Right lobe of liver (tissue), 6 donors: ENCODE data around the gene ST8SIA2. TPM values are rescaled to one million over a fixed set of nuclear protein-coding genes. Genes with fewer than 3 reads are reported as not detected.

Source experiments
- ATAC-seq, 4 donors: fragments of 200-7000 bp; cut with Tn5 transposase; one replicate each; pipeline ENCODE4 v1.9.1; 2020; ENCODE audit warnings: mild to moderate bottlenecking in 4 of 4, moderate library complexity in 4 of 4
- DNase-seq, 3 donors: peaks; one replicate each; pipeline ENCODE4 v3.0.0-alpha.2; 2020
- H3K27ac ChIP-seq, 3 donors: fragments of 200-600 bp; one replicate each; pipeline ENCODE4 v1.8.0; 2022
- H3K27me3 ChIP-seq, 2 donors: fragments of 200-600 bp; one replicate each; pipeline ENCODE4 v1.8.0; 2022
- H3K36me3 ChIP-seq, 4 donors: fragments of 200-600 bp; sonication (generic) in 1 of 4; one replicate each; pipeline versions ENCODE4 v1.5.1 to v1.8.0; 2017 to 2022; ENCODE audit warnings: control low read depth in 1 of 4
- H3K4me1 ChIP-seq, 4 donors: fragments of 200-600 bp; sonication (generic) in 1 of 4; one replicate each; pipeline versions ENCODE4 v1.5.1 to v1.8.0; 2017 to 2022; ENCODE audit warnings: control low read depth in 1 of 4
- H3K4me3 ChIP-seq, 3 donors: fragments of 200-600 bp; one replicate each; pipeline ENCODE4 v1.8.0; 2022
- H3K9me3 ChIP-seq, 4 donors: fragments of 200-600 bp; sonication (generic) in 1 of 4; one replicate each; pipeline versions ENCODE4 v1.5.1 to v1.8.0; 2017 to 2022; ENCODE audit warnings: control low read depth in 1 of 4
- POLR2A ChIP-seq: fragments of 450-650 bp; IDR thresholded peaks from one replicate; pipeline ENCODE4 v1.6.1; 2017; ENCODE audit warnings: antibody characterized with exemption, mild to moderate bottlenecking
- WGBS: methylation state at CpG from one replicate; pipeline ENCODE4 v1.1.6; 2018; ENCODE audit warnings: low coverage, low lambda C conversion rate; ENCODE audit not compliant: insufficient coverage; ENCODE audit errors: missing lambda C conversion rate; 5-methylcytosine and 5-hydroxymethylcytosine counted together
- intact Hi-C, 2 donors: fragments of 100-400 bp; cut with DNase I; formaldehyde crosslinking; loops; one replicate each; pipeline versions ENCODE4 v1.11.2 to v1.14.1; 2022
- small RNA-seq, 2 experiments: library from RNA; depleted of rRNA; stranded (forward); fragments of <200 nt; gene quantifications; one replicate each; pipeline ENCODE3, GENCODE V24; 2016
- total RNA-seq, 6 experiments: library from RNA; depleted of rRNA in 2 of 6; stranded (reverse); fragments of >200 nt in 2 of 6; fragmentation: NEBNext Ultra II Directional in 3 of 6; extraction: Animal tissue kit (Norgen Biotek cat#: 25700) in 3 of 6; gene quantifications; one replicate each; pipeline versions ENCODE4 v1.1.0 to v1.2.4, GENCODE V29; 2016 to 2023
- TF ChIP-seq, protein P1 (sequence below), 4 donors: fragments of 200-600 bp in 3 of 4; fragments of 450-650 bp in 1 of 4; IDR thresholded peaks; one replicate each; pipeline versions ENCODE4 v1.5.1 to v1.8.0; 2016 to 2022; ENCODE audit warnings: antibody characterized with exemption in 4 of 4, mild to moderate bottlenecking in 2 of 4
- donor health status: DM: no; HTN: yes; CAD: no.
- donor health status: DM: no; HTN: no; CAD: no.
- donor health status: DM: no; HTN: no; CAD: no.
- donor health status: DM: no; HTN: yes; CAD: no.
- donor health status: DM: no; HTN: yes; CAD: no.

Gene ST8SIA2
- total RNA-seq, 6 experiments from 2014 or later: not detected

DNA sequence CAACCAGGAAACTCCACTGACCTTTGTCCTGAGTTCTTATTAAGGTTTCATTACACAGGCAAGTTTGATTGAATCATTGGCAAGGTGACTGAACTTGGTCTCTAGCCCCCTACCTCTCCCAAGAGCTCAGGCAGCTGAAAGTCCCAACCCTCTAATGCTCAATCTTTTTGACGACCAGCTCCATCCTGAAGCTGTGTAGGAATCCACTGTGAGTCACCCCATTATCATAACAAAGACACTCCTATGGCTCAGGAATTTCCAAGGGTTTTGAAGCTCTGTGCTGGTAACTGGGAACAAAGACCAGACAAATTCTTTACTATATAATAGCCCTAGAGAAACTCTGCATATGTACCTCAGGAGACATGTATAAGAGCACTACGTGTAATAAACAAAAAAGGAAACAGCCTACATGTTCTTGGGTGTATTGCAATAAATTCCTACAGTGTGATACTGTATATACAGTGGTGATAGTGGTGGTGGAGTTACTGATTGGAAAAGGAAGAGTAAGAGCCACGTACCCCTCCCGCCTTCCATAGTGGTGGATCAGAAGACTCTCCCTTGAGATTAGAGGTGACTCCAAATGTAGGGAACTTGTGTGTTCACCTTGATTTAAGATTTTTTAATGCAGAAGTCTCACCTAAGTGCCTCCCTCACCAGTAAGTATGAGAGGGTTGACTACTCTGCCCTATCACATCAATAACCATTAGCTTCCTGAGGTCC is 116.6 kb downstream of the ST8SIA2 start:
- DNase-seq (no peak), ATAC-seq (no peak)
- 63% methylated on average over 4 of the region's 4 CpGs for WGBS
- H3K36me3 ChIP-seq: no peaks in the 10 kb centered on the region
- H3K4me3 ChIP-seq: no peak overlapping the region
- no peaks in the 10 kb centered on the region for H3K4me1 ChIP-seq
- no peak overlapping the region for H3K27ac ChIP-seq
- H3K27me3 ChIP-seq: no peaks in the 10 kb centered on the region
- no peaks in the 10 kb centered on the region for H3K9me3 ChIP-seq
- intact Hi-C loops: no loop called here
- TF ChIP-seq, protein P1, sequence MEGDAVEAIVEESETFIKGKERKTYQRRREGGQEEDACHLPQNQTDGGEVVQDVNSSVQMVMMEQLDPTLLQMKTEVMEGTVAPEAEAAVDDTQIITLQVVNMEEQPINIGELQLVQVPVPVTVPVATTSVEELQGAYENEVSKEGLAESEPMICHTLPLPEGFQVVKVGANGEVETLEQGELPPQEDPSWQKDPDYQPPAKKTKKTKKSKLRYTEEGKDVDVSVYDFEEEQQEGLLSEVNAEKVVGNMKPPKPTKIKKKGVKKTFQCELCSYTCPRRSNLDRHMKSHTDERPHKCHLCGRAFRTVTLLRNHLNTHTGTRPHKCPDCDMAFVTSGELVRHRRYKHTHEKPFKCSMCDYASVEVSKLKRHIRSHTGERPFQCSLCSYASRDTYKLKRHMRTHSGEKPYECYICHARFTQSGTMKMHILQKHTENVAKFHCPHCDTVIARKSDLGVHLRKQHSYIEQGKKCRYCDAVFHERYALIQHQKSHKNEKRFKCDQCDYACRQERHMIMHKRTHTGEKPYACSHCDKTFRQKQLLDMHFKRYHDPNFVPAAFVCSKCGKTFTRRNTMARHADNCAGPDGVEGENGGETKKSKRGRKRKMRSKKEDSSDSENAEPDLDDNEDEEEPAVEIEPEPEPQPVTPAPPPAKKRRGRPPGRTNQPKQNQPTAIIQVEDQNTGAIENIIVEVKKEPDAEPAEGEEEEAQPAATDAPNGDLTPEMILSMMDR (IDR thresholded peaks at IDR 0.05): no peak
- TF ChIP-seq POLR2A: no peak

Small RNAs within 50 kb of the gene (small RNA-seq; reads per million reads assigned to genes)
- 0 reads per million in 2 experiments for gene RF01233
